ENCODE results near the gene KCTD1.

Gene KCTD1

GRCh38 chr18:26546170-26546874, 2.0 kb downstream of the KCTD1 start:
- Histone ChIP-seq H3K27me3 (replicated peaks; ENCODE audit: control insufficient read depth, insufficient read depth, low read length) (no peaks in the 10 kb centered on the region), H3K36me3 (ENCODE audit: control insufficient read depth, insufficient read depth, low read length) (no peaks in the 10 kb centered on the region; the same call in 1 of the 2 replicates), H3K4me3 (replicated peaks; ENCODE audit: low read depth, low read length) (no peak overlapping the region)
- no peak for DNase-seq (ENCODE audit: extremely low read depth, insufficient read length)
- no peak for TF ChIP-seq CTCF (IDR thresholded peaks at IDR 0.05; ENCODE audit: insufficient read depth, low read length, poor library complexity, severe bottlenecking)

GRCh38 chr18:26545335-26546123, 2.8 kb downstream of the KCTD1 start:
- Histone ChIP-seq H3K4me3 (replicated peaks; ENCODE audit: low read depth, low read length) (no peak overlapping the region; the same call in none of the 2 replicates), H3K27me3 (replicated peaks; ENCODE audit: control insufficient read depth, insufficient read depth, low read length) (no peaks in the 10 kb centered on the region), H3K36me3 (ENCODE audit: control insufficient read depth, insufficient read depth, low read length) (no peaks in the 10 kb centered on the region; the same call in 1 of the 2 replicates)
- no peak for TF ChIP-seq CTCF (IDR thresholded peaks at IDR 0.05; ENCODE audit: insufficient read depth, low read length, poor library complexity, severe bottlenecking)
- DNase-seq (ENCODE audit: extremely low read depth, insufficient read length): no peak

- H3K36me3 ChIP-seq (ENCODE audit: control insufficient read depth, insufficient read depth, low read length): no peaks in the 10 kb centered on the region; the same call in 1 of the 2 replicates
- no peak for TF ChIP-seq CTCF (IDR thresholded peaks at IDR 0.05; ENCODE audit: insufficient read depth, low read length, poor library complexity, severe bottlenecking)
- H3K27me3 ChIP-seq (replicated peaks; ENCODE audit: control insufficient read depth, insufficient read depth, low read length): no peaks in the 10 kb centered on the region
- no peak overlapping the region for H3K4me3 ChIP-seq (replicated peaks; ENCODE audit: low read depth, low read length)
- no peak for DNase-seq (ENCODE audit: extremely low read depth, insufficient read length)
Measured at GRCh38 chr18:26544451-26544850, 3.9 kb downstream of the KCTD1 start.

- Histone ChIP-seq H3K27me3 (replicated peaks; ENCODE audit: control insufficient read depth, insufficient read depth, low read length) (no peaks in the 10 kb centered on the region), H3K36me3 (ENCODE audit: control insufficient read depth, insufficient read depth, low read length) (no peaks in the 10 kb centered on the region; the same call in none of the 2 replicates), H3K4me3 (replicated peaks; ENCODE audit: low read depth, low read length) (no peak overlapping the region)
- TF ChIP-seq CTCF (IDR thresholded peaks at IDR 0.05; ENCODE audit: insufficient read depth, low read length, poor library complexity, severe bottlenecking): no peak
- DNase-seq (ENCODE audit: extremely low read depth, insufficient read length): no peak
Measured at GRCh38 chr18:26543373-26543772, 5.0 kb downstream of the KCTD1 start.

GRCh38 chr18:26540043-26540628, 8.2 kb downstream of the KCTD1 start:
- no peaks in the 10 kb centered on the region for H3K27me3 ChIP-seq (replicated peaks; ENCODE audit: control insufficient read depth, insufficient read depth, low read length)
- no peak for DNase-seq (ENCODE audit: extremely low read depth, insufficient read length)
- H3K4me3 ChIP-seq (replicated peaks; ENCODE audit: low read depth, low read length): no peak overlapping the region
- no peaks in the 10 kb centered on the region; the same call in 1 of the 2 replicates for H3K36me3 ChIP-seq (ENCODE audit: control insufficient read depth, insufficient read depth, low read length)
- no peak for TF ChIP-seq CTCF (IDR thresholded peaks at IDR 0.05; ENCODE audit: insufficient read depth, low read length, poor library complexity, severe bottlenecking)
